HepG2 (cell line): Measurements from ENCODE around the gene MASP1. TPM values are rescaled to one million over a fixed set of nuclear protein-coding genes. Genes with fewer than 3 reads are reported as not detected.

Experiments
- AFF4 ChIP-seq: sonication (generic); formaldehyde crosslinking; IDR thresholded peaks from 2 replicates; pipeline ENCODE4 v1.4.0; 2020; ENCODE audit warnings: missing genetic modification reagents
- ARID2 ChIP-seq: sonication (generic); formaldehyde crosslinking; IDR thresholded peaks from 2 replicates; pipeline ENCODE4 v1.8.1; 2022; ENCODE audit warnings: mild to moderate bottlenecking, missing genetic modification reagents, borderline replicate concordance
- FOXC1 ChIP-seq: sonication (generic); formaldehyde crosslinking; IDR thresholded peaks from 2 replicates; pipeline ENCODE4 v1.8.0; 2022; ENCODE audit warnings: mild to moderate bottlenecking, missing genetic modification reagents, borderline replicate concordance
- KDM4B ChIP-seq: sonication (generic); formaldehyde crosslinking; IDR thresholded peaks from 2 replicates; pipeline ENCODE4 v1.4.0; 2020; ENCODE audit warnings: missing genetic modification reagents
- MED13 ChIP-seq: sonication (generic); formaldehyde crosslinking; IDR thresholded peaks from 2 replicates; pipeline ENCODE4 v1.5.0; 2020; ENCODE audit warnings: missing genetic modification reagents
- NFATC3 ChIP-seq: sonication (generic); formaldehyde crosslinking; IDR thresholded peaks from 2 replicates; pipeline ENCODE4 v1.5.1; 2020; ENCODE audit warnings: mild to moderate bottlenecking, missing genetic modification reagents
- NR1H2 ChIP-seq: sonication (generic); formaldehyde crosslinking; IDR thresholded peaks from 2 replicates; pipeline ENCODE4 v1.8.1; 2022; ENCODE audit warnings: low read depth, missing genetic modification reagents, borderline replicate concordance
- REXO4 ChIP-seq: sonication (generic); formaldehyde crosslinking; IDR thresholded peaks from 2 replicates; pipeline ENCODE4 v1.8.0; 2022; ENCODE audit warnings: missing genetic modification reagents, mild to moderate bottlenecking, borderline replicate concordance
- SNRNP70 ChIP-seq: fragments of 200-400 bp; formaldehyde crosslinking; IDR thresholded peaks from 2 replicates; pipeline ENCODE4 v1.6.1; 2017; ENCODE audit warnings: mild to moderate bottlenecking, low read depth, low read length, moderate library complexity
- TBL1XR1 ChIP-seq: fragments of 150-350 bp; IDR thresholded peaks from 2 replicates; pipeline ENCODE4 v1.6.1; 2014; ENCODE audit warnings: borderline replicate concordance, low read length; ENCODE audit not compliant: partially characterized antibody
- ZNF136 ChIP-seq: sonication (generic); formaldehyde crosslinking; IDR thresholded peaks from 2 replicates; pipeline ENCODE4 v1.8.1; 2022; ENCODE audit warnings: low read depth, mild to moderate bottlenecking, moderate library complexity, missing genetic modification reagents
- ZNF143 ChIP-seq: sonication (generic); formaldehyde crosslinking; IDR thresholded peaks from 2 replicates; pipeline ENCODE4 v1.4.0; 2020; ENCODE audit warnings: missing genetic modification reagents
- ZNF362 ChIP-seq: sonication (generic); formaldehyde crosslinking; IDR thresholded peaks from 2 replicates; pipeline ENCODE4 v1.4.0; 2020; ENCODE audit warnings: missing genetic modification reagents, mild to moderate bottlenecking, borderline replicate concordance
- ZSCAN22 ChIP-seq: sonication (generic); formaldehyde crosslinking; IDR thresholded peaks from 2 replicates; pipeline ENCODE4 v1.4.0; 2020; ENCODE audit warnings: mild to moderate bottlenecking, missing genetic modification reagents
- ZSCAN31 ChIP-seq: sonication (generic); formaldehyde crosslinking; IDR thresholded peaks from 2 replicates; pipeline ENCODE4 v1.5.0; 2020; ENCODE audit warnings: low read depth, mild to moderate bottlenecking, missing genetic modification reagents
- polyA plus RNA-seq, 8 experiments: library from polyadenylated mRNA; depleted of rRNA in 3 of 8; stranded (reverse) in 7 of 8; unstranded in 1 of 8; fragments of >200 nt; fragmentation: Illumina TruSeq in 4 of 8; extraction: Trizol in 4 of 8; gene quantifications; 2 replicates each; pipeline versions ENCODE4 v1.2.1 to v1.2.3, GENCODE V29; 2011 to 2016; ENCODE audit warnings: low read depth in 4 of 8, missing spikeins in 1 of 8, mixed read lengths in 1 of 8; ENCODE audit not compliant: insufficient read depth in 1 of 8
- total RNA-seq, 5 experiments: library from RNA; depleted of rRNA; stranded (reverse); fragments of >200 nt; fragmentation: Illumina TruSeq; extraction: Trizol; gene quantifications; 2 replicates each; pipeline ENCODE4 v1.2.3, GENCODE V29; 2016; ENCODE audit warnings: low read depth in 1 of 5
- TF ChIP-seq, protein P1 (sequence below): sonication (generic); formaldehyde crosslinking; IDR thresholded peaks from 2 replicates; pipeline ENCODE4 v1.4.0; 2020; ENCODE audit warnings: missing genetic modification reagents, borderline replicate concordance
- TF ChIP-seq, protein P2 (sequence below): sonication (generic); formaldehyde crosslinking; IDR thresholded peaks from 2 replicates; pipeline ENCODE4 v1.5.0; 2020; ENCODE audit warnings: mild to moderate bottlenecking, missing genetic modification reagents

MASP1 gene
- total and polyA plus RNA-seq, 2 of the 13 experiments (the other 11 are each of a cell fraction or from before 2014, with no cell fraction given) = 10.8 to 56.0 TPM

DNA sequence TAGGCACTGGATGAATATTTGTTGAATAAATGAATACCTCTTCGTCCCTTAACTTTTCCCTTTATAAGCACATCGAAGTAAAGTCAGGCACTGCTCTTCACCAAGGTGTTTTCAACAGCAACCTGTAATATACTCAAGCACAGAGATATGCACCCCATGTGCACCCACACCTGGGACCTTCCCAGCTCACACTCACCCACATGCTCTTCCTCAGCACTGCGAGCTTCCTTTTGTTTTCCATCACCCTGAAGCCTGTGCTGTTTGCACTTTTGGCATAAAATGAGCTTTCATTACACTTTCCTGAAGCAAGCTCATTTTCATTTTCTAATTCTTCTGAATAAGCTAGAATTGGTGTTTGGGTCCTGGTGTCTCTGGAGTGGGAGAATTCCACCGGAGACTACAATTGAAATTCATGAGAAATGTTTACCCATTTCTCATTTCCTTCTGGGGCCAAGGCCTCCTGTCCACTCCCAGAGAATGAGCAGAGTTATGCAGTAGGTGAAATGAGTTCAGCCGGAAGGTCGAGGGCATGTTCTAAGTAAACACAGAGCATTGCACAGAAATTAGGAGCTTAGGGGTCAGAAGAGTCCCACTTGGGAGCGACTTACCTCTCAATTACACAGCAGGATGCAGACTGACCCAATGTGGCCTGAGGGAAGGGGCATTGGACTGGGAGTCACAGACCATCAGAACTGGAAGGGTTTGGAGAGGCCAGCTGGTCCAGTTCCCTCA lies 15.0 kb downstream of the MASP1 start (continued):
- TF ChIP-seq ZSCAN22 = no peak
- TF ChIP-seq ZSCAN31 (CRISPR knock-in tag) = no peak
- TF ChIP-seq NR1H2 (CRISPR knock-in tag) = no peak
- no peak for TF ChIP-seq TBL1XR1
- TF ChIP-seq, protein P1, sequence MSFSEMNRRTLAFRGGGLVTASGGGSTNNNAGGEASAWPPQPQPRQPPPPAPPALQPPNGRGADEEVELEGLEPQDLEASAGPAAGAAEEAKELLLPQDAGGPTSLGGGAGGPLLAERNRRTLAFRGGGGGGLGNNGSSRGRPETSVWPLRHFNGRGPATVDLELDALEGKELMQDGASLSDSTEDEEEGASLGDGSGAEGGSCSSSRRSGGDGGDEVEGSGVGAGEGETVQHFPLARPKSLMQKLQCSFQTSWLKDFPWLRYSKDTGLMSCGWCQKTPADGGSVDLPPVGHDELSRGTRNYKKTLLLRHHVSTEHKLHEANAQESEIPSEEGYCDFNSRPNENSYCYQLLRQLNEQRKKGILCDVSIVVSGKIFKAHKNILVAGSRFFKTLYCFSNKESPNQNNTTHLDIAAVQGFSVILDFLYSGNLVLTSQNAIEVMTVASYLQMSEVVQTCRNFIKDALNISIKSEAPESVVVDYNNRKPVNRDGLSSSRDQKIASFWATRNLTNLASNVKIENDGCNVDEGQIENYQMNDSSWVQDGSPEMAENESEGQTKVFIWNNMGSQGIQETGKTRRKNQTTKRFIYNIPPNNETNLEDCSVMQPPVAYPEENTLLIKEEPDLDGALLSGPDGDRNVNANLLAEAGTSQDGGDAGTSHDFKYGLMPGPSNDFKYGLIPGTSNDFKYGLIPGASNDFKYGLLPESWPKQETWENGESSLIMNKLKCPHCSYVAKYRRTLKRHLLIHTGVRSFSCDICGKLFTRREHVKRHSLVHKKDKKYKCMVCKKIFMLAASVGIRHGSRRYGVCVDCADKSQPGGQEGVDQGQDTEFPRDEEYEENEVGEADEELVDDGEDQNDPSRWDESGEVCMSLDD (CRISPR knock-in tag) = no peak
- TF ChIP-seq NFATC3 (CRISPR knock-in tag) = no peak
- TF ChIP-seq KDM4B (CRISPR knock-in tag) = peak; percentile 69; the same call in 1 of the 2 replicates
- TF ChIP-seq ZNF136 (CRISPR knock-in tag) = 0 out of 2 replicates have a peak, but pooled peaks have one; percentile 66
- TF ChIP-seq, protein P2, sequence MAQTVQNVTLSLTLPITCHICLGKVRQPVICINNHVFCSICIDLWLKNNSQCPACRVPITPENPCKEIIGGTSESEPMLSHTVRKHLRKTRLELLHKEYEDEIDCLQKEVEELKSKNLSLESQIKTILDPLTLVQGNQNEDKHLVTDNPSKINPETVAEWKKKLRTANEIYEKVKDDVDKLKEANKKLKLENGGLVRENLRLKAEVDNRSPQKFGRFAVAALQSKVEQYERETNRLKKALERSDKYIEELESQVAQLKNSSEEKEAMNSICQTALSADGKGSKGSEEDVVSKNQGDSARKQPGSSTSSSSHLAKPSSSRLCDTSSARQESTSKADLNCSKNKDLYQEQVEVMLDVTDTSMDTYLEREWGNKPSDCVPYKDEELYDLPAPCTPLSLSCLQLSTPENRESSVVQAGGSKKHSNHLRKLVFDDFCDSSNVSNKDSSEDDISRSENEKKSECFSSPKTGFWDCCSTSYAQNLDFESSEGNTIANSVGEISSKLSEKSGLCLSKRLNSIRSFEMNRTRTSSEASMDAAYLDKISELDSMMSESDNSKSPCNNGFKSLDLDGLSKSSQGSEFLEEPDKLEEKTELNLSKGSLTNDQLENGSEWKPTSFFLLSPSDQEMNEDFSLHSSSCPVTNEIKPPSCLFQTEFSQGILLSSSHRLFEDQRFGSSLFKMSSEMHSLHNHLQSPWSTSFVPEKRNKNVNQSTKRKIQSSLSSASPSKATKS = no peak
- TF ChIP-seq AFF4 = 0 out of 2 replicates have a peak, but pooled peaks have one; percentile 52
- peak; percentile 62; the same call in 1 of the 2 replicates for TF ChIP-seq FOXC1 (CRISPR knock-in tag)
- TF ChIP-seq ZNF143 (CRISPR knock-in tag) = no peak
- no peak for TF ChIP-seq REXO4 (CRISPR knock-in tag)
- 0 out of 2 replicates have a peak, but pooled peaks have one; percentile 28 for TF ChIP-seq ZNF362
- TF ChIP-seq MED13 = no peak
- TF ChIP-seq SNRNP70 = no peak
- no peak for TF ChIP-seq ARID2
